ENCODE measurements around the gene ZBTB8OS.
"Not testable (repeated sequence)": the region's sequence is repeated elsewhere in the genome, so short reads cannot be mapped to it uniquely, and the experiment has no call there.

The ZBTB8OS gene

GRCh38 chr1:32650248-32650751 lies at the start of gene ZBTB8OS:
ZBTB8OS (minus strand) TSS chr1:32650550; CDS start chr1:32650529, 21 bp downstream.
- peak within 1 kb of the TSS; percentile 73 to 99 (median 97) for H3K27ac ChIP-seq
- peak within 1 kb of the TSS; percentile 54 to 92 (median 75) for H3K4me3 ChIP-seq

GRCh38 chr1:32696996-32697395 lies 46.6 kb upstream of the ZBTB8OS start:
- not testable (repeated sequence) for H3K4me3 ChIP-seq, H3K27ac ChIP-seq

GRCh38 chr1:32696041-32696440 lies 45.7 kb upstream of the ZBTB8OS start:
- H3K4me3 ChIP-seq = no peak overlapping the region
- H3K27ac ChIP-seq = peak overlapping the region in 8 of 21 experiments; percentile 17 to 77 (median 62)

GRCh38 chr1:32695098-32695904 lies 45.0 kb upstream of the ZBTB8OS start:
- Histone ChIP-seq H3K4me3 (no peak overlapping the region), H3K27ac (peak overlapping the region in 17 of 21 experiments; percentile 5 to 77 (median 46))

- H3K4me3 ChIP-seq = no peak overlapping the region
- H3K27ac ChIP-seq = peak overlapping the region in 2 of 21 experiments; percentile 9 to 20
These were observed 43.3 kb upstream of the ZBTB8OS start for GRCh38 chr1:32693455-32694174.

- H3K4me3 ChIP-seq = no peak overlapping the region
- H3K27ac ChIP-seq = peak overlapping the region in 1 of 21 experiments; percentile 28
These were observed 36.0 kb upstream of the ZBTB8OS start for GRCh38 chr1:32686387-32686786.

GRCh38 chr1:32685498-32685897 lies 35.1 kb upstream of the ZBTB8OS start:
- H3K27ac ChIP-seq = peak overlapping the region in 5 of 21 experiments; percentile 23 to 79 (median 42)
- H3K4me3 ChIP-seq = no peak overlapping the region

- H3K4me3 ChIP-seq = no peak overlapping the region
- peak overlapping the region in 11 of 21 experiments; percentile 2 to 79 (median 39) for H3K27ac ChIP-seq
These were observed 33.9 kb upstream of the ZBTB8OS start for GRCh38 chr1:32684167-32684811.

GRCh38 chr1:32683397-32683796 lies 33.0 kb upstream of the ZBTB8OS start:
- H3K4me3 ChIP-seq = no peak overlapping the region
- H3K27ac ChIP-seq = peak overlapping the region in 11 of 21 experiments; percentile 2 to 69 (median 32)

- Histone ChIP-seq H3K4me3 (no peak overlapping the region), H3K27ac (peak overlapping the region in 1 of 21 experiments; percentile 38)
These were observed 31.6 kb upstream of the ZBTB8OS start for GRCh38 chr1:32681999-32682398.

- no peak overlapping the region for H3K27ac ChIP-seq
These were observed 31.2 kb upstream of the ZBTB8OS start for GRCh38 chr1:32681509-32681908.

GRCh38 chr1:32680642-32681041 lies 30.3 kb upstream of the ZBTB8OS start:
- Histone ChIP-seq H3K27ac (peak overlapping the region in 1 of 21 experiments; percentile 48), H3K4me3 (no peak overlapping the region)

More at GRCh38 chr1:32681509-32681908, 31.2 kb upstream of the ZBTB8OS start:
- no peak overlapping the region for H3K4me3 ChIP-seq

GRCh38 chr1:32679993-32680392 lies 29.6 kb upstream of the ZBTB8OS start:
- H3K27ac ChIP-seq, H3K4me3 ChIP-seq: not testable (repeated sequence)

- H3K27ac ChIP-seq = no peak overlapping the region
- H3K4me3 ChIP-seq = no peak overlapping the region
These were observed 26.6 kb upstream of the ZBTB8OS start for GRCh38 chr1:32676945-32677344.

- H3K27ac ChIP-seq, H3K4me3 ChIP-seq: not testable (repeated sequence)
These were observed 18.4 kb upstream of the ZBTB8OS start for GRCh38 chr1:32668716-32669115.

GRCh38 chr1:32666901-32667566 lies 16.7 kb upstream of the ZBTB8OS start:
- H3K27ac ChIP-seq = peak overlapping the region in 1 of 21 experiments; percentile 5

GRCh38 chr1:32665915-32666314 lies 15.6 kb upstream of the ZBTB8OS start:
- H3K27ac ChIP-seq = no peak overlapping the region

More at GRCh38 chr1:32666901-32667566, 16.7 kb upstream of the ZBTB8OS start:
- H3K4me3 ChIP-seq = no peak overlapping the region

GRCh38 chr1:32659581-32659980 lies 9.2 kb upstream of the ZBTB8OS start:
- no peak overlapping the region for H3K4me3 ChIP-seq
- no peak overlapping the region for H3K27ac ChIP-seq

More at GRCh38 chr1:32665915-32666314, 15.6 kb upstream of the ZBTB8OS start:
- H3K4me3 ChIP-seq = no peak overlapping the region

All from skin epidermis (tissue), 12 donors.